Ovary (tissue), 9 donors: ENCODE results near the gene PPM1J. TPM values are rescaled to one million over a fixed set of nuclear protein-coding genes. Genes with fewer than 3 reads are reported as not detected.

Experiments
- DNase-seq, 5 donors: peaks; one replicate each; pipeline ENCODE4 v3.0.0-alpha.2; 2019 to 2020
- H3K27ac ChIP-seq, 2 donors: fragments of 200-600 bp; one replicate each; pipeline versions ENCODE4 v1.5.1 to v1.8.0; 2019 to 2022
- H3K27me3 ChIP-seq: fragments of 200-600 bp; one replicate; pipeline ENCODE4 v1.8.0; 2022
- H3K36me3 ChIP-seq: fragments of 200-600 bp; sonication (generic); one replicate; pipeline ENCODE4 v1.5.1; 2019
- H3K4me1 ChIP-seq: one replicate; pipeline ENCODE4 v1.8.1; 2013; ENCODE audit warnings: mild to moderate bottlenecking, moderate library complexity; ENCODE audit not compliant: insufficient read depth
- H3K4me3 ChIP-seq: fragments of 200-600 bp; sonication (generic); one replicate; pipeline ENCODE4 v1.5.1; 2017
- H3K9me3 ChIP-seq, 2 donors: fragments of 200-600 bp in 1 of 2; sonication (generic) in 1 of 2; one replicate each; pipeline versions ENCODE4 v1.5.1 to v1.8.1; 2013 to 2019; ENCODE audit warnings: mild to moderate bottlenecking in 1 of 2, moderate library complexity in 1 of 2
- EP300 ChIP-seq: sonication (generic); formaldehyde crosslinking; IDR thresholded peaks from one replicate; pipeline ENCODE4 v1.6.1; 2017; ENCODE audit warnings: antibody characterized with exemption
- POLR2A ChIP-seq: fragments of 450-650 bp; IDR thresholded peaks from one replicate; pipeline ENCODE4 v1.6.1; 2017; ENCODE audit warnings: antibody characterized with exemption, mild to moderate bottlenecking, moderate library complexity
- WGBS, 3 donors: extraction: QIAGEN DNeasy Blood & Tissue Kit in 1 of 3; methylation state at CpG; one replicate each; pipeline versions ENCODE4 v1.1.5 to v1.1.7; 2013 to 2017; 5-methylcytosine and 5-hydroxymethylcytosine counted together
- intact Hi-C, 4 donors: fragments of 100-400 bp; cut with DNase I; formaldehyde crosslinking; loops; one replicate each; pipeline versions ENCODE4 v1.11.0 to v1.15.1; 2022 to 2023
- polyA plus RNA-seq, 2 donors: library from polyadenylated mRNA; stranded (reverse); fragments of 200-250 nt in 1 of 2; fragments of 350-450 nt in 1 of 2; fragmentation: Illumina TruSeq in 1 of 2; extraction: RNeasy Lipid Tissue Mini Kit (QIAGEN cat#74804) in 1 of 2; gene quantifications; one replicate each; pipeline ENCODE4 v1.2.3, GENCODE V29; 2013 to 2014
- total RNA-seq, 7 donors: library from RNA; depleted of rRNA in 2 of 7; stranded (reverse); fragments of >200 nt in 2 of 7; fragmentation: NEBNext Ultra II Directional in 3 of 7; extraction: Animal tissue kit (Norgen Biotek cat#: 25700) in 3 of 7; gene quantifications; one replicate each; pipeline versions ENCODE4 v1.1.0 to v1.2.4, GENCODE V29; 2016 to 2023
- TF ChIP-seq, protein P1 (sequence below), 3 donors: fragments of 450-650 bp in 2 of 3; fragments of 200-600 bp in 1 of 3; IDR thresholded peaks; one replicate each; pipeline versions ENCODE4 v1.5.1 to v1.8.0; 2016 to 2022; ENCODE audit warnings: antibody characterized with exemption in 3 of 3, mild to moderate bottlenecking in 1 of 3
- donor health status: DM: no; HTN: no; CAD: no; lungs with moderate emphysema.
- donor health status: DM: no; HTN: no; CAD: no.
- donor health status: Bipolar disorder and iron deficiency.
- donor health status: DM: yes; HTN: yes; CAD: no.
- donor health status: DM: no; HTN: no; CAD: no.
- donor health status: DM: yes; HTN: yes; CAD: no.

The PPM1J gene
- total and polyA plus RNA-seq, 9 donors: 0.78 to 6.3 (median 2.8) TPM

DNA sequence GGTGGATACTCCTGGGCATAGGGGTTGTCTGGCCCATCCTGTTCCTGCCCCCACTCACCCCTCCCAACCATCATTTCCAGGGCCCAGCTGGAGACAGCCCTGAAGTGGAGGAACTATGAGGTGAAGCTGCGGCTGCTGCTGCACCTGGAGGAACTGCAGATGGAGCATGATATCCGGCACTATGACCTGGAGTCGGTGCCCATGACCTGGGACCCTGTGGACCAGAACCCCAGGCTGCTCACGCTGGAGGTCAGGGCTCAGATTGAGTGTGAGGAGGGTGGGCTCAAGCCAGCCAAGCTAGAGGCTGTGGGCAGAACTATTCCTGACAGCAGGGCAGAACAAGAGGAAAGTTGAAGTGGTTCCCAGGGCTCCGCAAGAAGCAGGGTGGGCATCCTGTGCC lies 22.5 kb downstream of the PPM1J start:
- Histone ChIP-seq H3K4me3 (no peak overlapping the region), H3K27me3 (no peaks in the 10 kb centered on the region), H3K36me3 (no peaks in the 10 kb centered on the region), H3K27ac (no peak overlapping the region), H3K9me3 (no peaks in the 10 kb centered on the region), H3K4me1 (peaks cover 2% of the 10 kb centered on the region)
- DNase-seq: peak in 1 of 5 donors; percentile 10
- intact Hi-C loops: no loop called here
- WGBS, 3 donors: 84 to 95% (median 91%) methylated on average over 5 of the region's 5 CpGs
- no peak for TF ChIP-seq EP300

DNA sequence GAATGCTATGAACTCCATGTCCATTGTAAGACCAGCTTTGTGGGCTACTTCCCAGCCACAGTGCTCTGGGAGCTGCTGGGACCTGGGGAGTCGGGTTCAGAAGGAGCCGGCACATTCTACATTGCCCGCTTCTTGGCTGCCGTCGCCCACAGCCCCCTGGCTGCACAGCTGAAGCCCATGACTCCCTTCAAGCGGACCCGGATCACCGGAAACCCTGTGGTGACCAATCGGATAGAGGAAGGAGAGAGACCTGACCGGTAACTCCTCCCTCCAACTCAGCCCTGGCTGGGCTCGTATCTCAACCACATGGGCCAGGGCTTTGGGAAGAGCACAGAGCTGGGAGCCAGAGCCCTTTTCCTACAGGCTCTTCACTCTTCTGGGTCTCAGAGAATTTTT lies 25.3 kb downstream of the PPM1J start:
- no peaks in the 10 kb centered on the region for H3K36me3 ChIP-seq
- no peak for DNase-seq
- WGBS, 3 donors: 85 to 95% (median 92%) methylated on average over 11 of the region's 11 CpGs
- no peak overlapping the region for H3K4me3 ChIP-seq
- no peaks in the 10 kb centered on the region for H3K27me3 ChIP-seq
- peaks cover 4% of the 10 kb centered on the region for H3K4me1 ChIP-seq
- no peak for TF ChIP-seq POLR2A
- TF ChIP-seq, protein P1, sequence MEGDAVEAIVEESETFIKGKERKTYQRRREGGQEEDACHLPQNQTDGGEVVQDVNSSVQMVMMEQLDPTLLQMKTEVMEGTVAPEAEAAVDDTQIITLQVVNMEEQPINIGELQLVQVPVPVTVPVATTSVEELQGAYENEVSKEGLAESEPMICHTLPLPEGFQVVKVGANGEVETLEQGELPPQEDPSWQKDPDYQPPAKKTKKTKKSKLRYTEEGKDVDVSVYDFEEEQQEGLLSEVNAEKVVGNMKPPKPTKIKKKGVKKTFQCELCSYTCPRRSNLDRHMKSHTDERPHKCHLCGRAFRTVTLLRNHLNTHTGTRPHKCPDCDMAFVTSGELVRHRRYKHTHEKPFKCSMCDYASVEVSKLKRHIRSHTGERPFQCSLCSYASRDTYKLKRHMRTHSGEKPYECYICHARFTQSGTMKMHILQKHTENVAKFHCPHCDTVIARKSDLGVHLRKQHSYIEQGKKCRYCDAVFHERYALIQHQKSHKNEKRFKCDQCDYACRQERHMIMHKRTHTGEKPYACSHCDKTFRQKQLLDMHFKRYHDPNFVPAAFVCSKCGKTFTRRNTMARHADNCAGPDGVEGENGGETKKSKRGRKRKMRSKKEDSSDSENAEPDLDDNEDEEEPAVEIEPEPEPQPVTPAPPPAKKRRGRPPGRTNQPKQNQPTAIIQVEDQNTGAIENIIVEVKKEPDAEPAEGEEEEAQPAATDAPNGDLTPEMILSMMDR (IDR thresholded peaks at IDR 0.05): no peak
- TF ChIP-seq EP300: no peak
- no peaks in the 10 kb centered on the region for H3K9me3 ChIP-seq
- no peak overlapping the region for H3K27ac ChIP-seq
- intact Hi-C loops: no loop called here

- 89 to 94% (median 92%) methylated on average over 9 of the region's 9 CpGs for WGBS, 3 donors
- Histone ChIP-seq H3K27ac (no peak overlapping the region), H3K9me3 (no peaks in the 10 kb centered on the region), H3K36me3 (no peaks in the 10 kb centered on the region), H3K4me1 (peaks cover 4% of the 10 kb centered on the region), H3K4me3 (no peak overlapping the region), H3K27me3 (no peaks in the 10 kb centered on the region)
- intact Hi-C loops: no loop called here
- TF ChIP-seq, protein P1 (IDR thresholded peaks at IDR 0.05): no peak
- TF ChIP-seq EP300 (no peak), POLR2A (no peak)
- no peak for DNase-seq
Observed at GRCh38 chr1:112689196-112689841, 25.8 kb downstream of the PPM1J start.

DNA sequence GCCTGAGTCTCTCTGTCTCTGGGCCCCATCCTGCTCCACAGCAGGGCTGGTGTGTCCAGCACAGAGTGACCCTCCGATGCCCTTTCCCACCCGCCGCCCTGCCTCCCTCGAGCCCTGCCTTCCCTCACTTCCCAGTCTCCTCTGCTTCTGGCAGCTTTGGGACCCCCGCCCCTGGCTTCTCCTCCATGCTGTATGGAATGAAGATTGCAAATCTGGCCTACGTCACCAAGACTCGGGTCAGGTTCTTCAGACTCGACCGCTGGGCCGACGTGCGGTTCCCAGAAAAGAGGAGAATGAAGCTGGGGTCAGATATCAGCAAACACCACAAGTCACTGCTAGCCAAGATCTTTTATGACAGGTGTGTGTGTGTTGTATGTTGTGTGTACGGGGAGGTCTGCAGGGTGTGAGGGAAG lies 26.3 kb downstream of the PPM1J start:
- Histone ChIP-seq H3K4me3 (no peak overlapping the region), H3K27me3 (no peaks in the 10 kb centered on the region), H3K36me3 (no peaks in the 10 kb centered on the region), H3K27ac (no peak overlapping the region), H3K9me3 (no peaks in the 10 kb centered on the region), H3K4me1 (peaks cover 4% of the 10 kb centered on the region)
- TF ChIP-seq, protein P1 (IDR thresholded peaks at IDR 0.05): no peak
- TF ChIP-seq POLR2A: no peak
- no peak for TF ChIP-seq EP300
- DNase-seq: no peak
- 66 to 70% (median 69%) methylated on average over 13 of the region's 13 CpGs for WGBS, 3 donors
- intact Hi-C loops: no loop called here

GRCh38 chr1:112687785-112688496 lies 27.2 kb downstream of the PPM1J start:
- intact Hi-C loops: no loop called here
- no peaks in the 10 kb centered on the region for H3K9me3 ChIP-seq
- no peak overlapping the region for H3K27ac ChIP-seq
- no peaks in the 10 kb centered on the region for H3K27me3 ChIP-seq
- no peaks in the 10 kb centered on the region for H3K36me3 ChIP-seq
- 85 to 90% (median 86%) methylated on average over 13 of the region's 13 CpGs for WGBS, 3 donors
- no peak overlapping the region for H3K4me3 ChIP-seq
- DNase-seq: no peak
- TF ChIP-seq POLR2A (no peak), EP300 (no peak)
- TF ChIP-seq, protein P1 (IDR thresholded peaks at IDR 0.05): no peak
- H3K4me1 ChIP-seq: peaks cover 4% of the 10 kb centered on the region
